HEK293 (cell line): ENCODE data around the gene SH3RF3.

Experiments
- CTCF ChIA-PET: fragments of 350-600 bp; formaldehyde crosslinking; extraction: SDS; loops from one replicate; lab custom pipeline; 2021; ENCODE audit warnings: antibody characterized with exemption; lab: Yijun Ruan, JAX
- POLR2A ChIA-PET: fragments of 300-600 bp; formaldehyde crosslinking; extraction: SDS; loops from one replicate; lab custom pipeline; 2020; ENCODE audit warnings: antibody characterized with exemption, inconsistent platforms; lab: Yijun Ruan, JAX
- H3K27ac ChIP-seq: fragments of 200-500 bp; sonication (Bioruptor generic); 2 replicates; pipeline ENCODE4 v1.5.1; 2014; ENCODE audit warnings: low read depth, low read length, control low read depth, inconsistent platforms; ENCODE audit errors: extremely low read depth
- H3K36me3 ChIP-seq, 2 experiments: fragments of 200-500 bp in 1 of 2; sonication (Bioruptor generic) in 1 of 2; 1 replicate in 1 of 2; 2 replicates in 1 of 2; pipeline ENCODE4 v1.5.1; 2014 to 2017; ENCODE audit warnings: inconsistent platforms in 2 of 2, low read length in 2 of 2; ENCODE audit not compliant: control insufficient read depth in 2 of 2, insufficient read depth in 1 of 2
- H3K4me1 ChIP-seq: fragments of 200-500 bp; sonication (Bioruptor generic); 2 replicates; pipeline ENCODE4 v1.5.1; 2014; ENCODE audit warnings: mild to moderate bottlenecking, low read length, inconsistent platforms; ENCODE audit not compliant: control insufficient read depth, insufficient read depth
- H3K4me3 ChIP-seq: 2 replicates; pipeline ENCODE4 v1.5.1; 2011; ENCODE audit warnings: low read depth, mild to moderate bottlenecking, control low read depth, low read length, moderate library complexity
- H3K9me3 ChIP-seq: fragments of 200-500 bp; sonication (Bioruptor generic); 2 replicates; pipeline ENCODE4 v1.5.1; 2014; ENCODE audit warnings: low read depth, low read length, inconsistent platforms; ENCODE audit not compliant: control insufficient read depth, insufficient read depth
- ELK4 ChIP-seq: IDR thresholded peaks from 2 replicates; pipeline ENCODE4 v1.6.1; 2011; ENCODE audit warnings: mild to moderate bottlenecking, low read depth, low read length, borderline replicate concordance
- GFI1B ChIP-seq: fragments of 450-650 bp; formaldehyde crosslinking; IDR thresholded peaks from 2 replicates; pipeline ENCODE4 v1.5.1; 2016; ENCODE audit warnings: missing biosample characterization, missing genetic modification characterization
- TSHZ1 ChIP-seq: fragments of 450-650 bp; formaldehyde crosslinking; IDR thresholded peaks from 2 replicates; pipeline ENCODE4 v1.5.1; 2016; ENCODE audit warnings: missing biosample characterization, missing genetic modification characterization, borderline replicate concordance
- ZNF121 ChIP-seq: fragments of 450-650 bp; formaldehyde crosslinking; IDR thresholded peaks from 2 replicates; pipeline ENCODE4 v1.5.1; 2016; ENCODE audit warnings: missing biosample characterization, missing genetic modification characterization
- ZNF133 ChIP-seq: fragments of 450-650 bp; formaldehyde crosslinking; IDR thresholded peaks from 2 replicates; pipeline ENCODE4 v1.5.1; 2016; ENCODE audit warnings: missing biosample characterization, missing genetic modification characterization
- ZNF266 ChIP-seq: fragments of 450-650 bp; formaldehyde crosslinking; IDR thresholded peaks from 2 replicates; pipeline ENCODE4 v1.5.1; 2016; ENCODE audit warnings: missing biosample characterization, missing genetic modification characterization, low read depth
- ZNF324 ChIP-seq: fragments of 450-650 bp; formaldehyde crosslinking; IDR thresholded peaks from 2 replicates; pipeline ENCODE4 v1.5.1; 2016; ENCODE audit warnings: missing biosample characterization, missing genetic modification characterization
- ZNF335 ChIP-seq: fragments of 450-650 bp; formaldehyde crosslinking; conservative IDR thresholded peaks from 2 replicates; pipeline ENCODE4 v1.5.1; 2016; ENCODE audit warnings: missing biosample characterization, missing genetic modification characterization
- ZNF514 ChIP-seq: fragments of 450-650 bp; formaldehyde crosslinking; IDR thresholded peaks from 2 replicates; pipeline ENCODE4 v1.5.1; 2016; ENCODE audit warnings: missing biosample characterization, missing genetic modification characterization
- ZNF670 ChIP-seq: fragments of 450-650 bp; formaldehyde crosslinking; IDR thresholded peaks from 2 replicates; pipeline ENCODE4 v1.5.1; 2016; ENCODE audit warnings: missing biosample characterization, missing genetic modification characterization, low read depth
- ZNF701 ChIP-seq: fragments of 450-650 bp; formaldehyde crosslinking; IDR thresholded peaks from 2 replicates; pipeline ENCODE4 v1.5.1; 2016; ENCODE audit warnings: missing biosample characterization, missing genetic modification characterization
- ZXDB ChIP-seq: fragments of 450-650 bp; formaldehyde crosslinking; IDR thresholded peaks from 2 replicates; pipeline ENCODE4 v1.5.1; 2016; ENCODE audit warnings: missing biosample characterization, missing genetic modification characterization
- TF ChIP-seq, protein P1 (sequence below): fragments of 450-650 bp; formaldehyde crosslinking; IDR thresholded peaks from 2 replicates; pipeline ENCODE4 v1.5.1; 2016; ENCODE audit warnings: missing biosample characterization, missing genetic modification characterization
- TF ChIP-seq, protein P2 (sequence below): fragments of 450-650 bp; formaldehyde crosslinking; conservative IDR thresholded peaks from 2 replicates; pipeline ENCODE4 v1.5.1; 2016; ENCODE audit warnings: low read depth, missing biosample characterization, missing genetic modification characterization

The SH3RF3 gene

GRCh38 chr2:109079590-109079989 lies 49.4 kb upstream of the SH3RF3 start:
- H3K9me3 ChIP-seq, result no peaks in the 10 kb centered on the region
- TF ChIP-seq ZNF701 (no peak), ZNF133 (tag by site-specific recombination) (no peak), ZXDB (no peak), ZNF324 (tag by site-specific recombination) (no peak), ZNF335 (tag by site-specific recombination) (no peak), ZNF670 (tag by site-specific recombination) (no peak), ZNF514 (tag by site-specific recombination) (no peak), TSHZ1 (tag by site-specific recombination) (no peak), ZNF121 (no peak), ZNF266 (tag by site-specific recombination) (no peak), GFI1B (tag by site-specific recombination) (no peak), ELK4 (no peak)
- TF ChIP-seq, protein P1, sequence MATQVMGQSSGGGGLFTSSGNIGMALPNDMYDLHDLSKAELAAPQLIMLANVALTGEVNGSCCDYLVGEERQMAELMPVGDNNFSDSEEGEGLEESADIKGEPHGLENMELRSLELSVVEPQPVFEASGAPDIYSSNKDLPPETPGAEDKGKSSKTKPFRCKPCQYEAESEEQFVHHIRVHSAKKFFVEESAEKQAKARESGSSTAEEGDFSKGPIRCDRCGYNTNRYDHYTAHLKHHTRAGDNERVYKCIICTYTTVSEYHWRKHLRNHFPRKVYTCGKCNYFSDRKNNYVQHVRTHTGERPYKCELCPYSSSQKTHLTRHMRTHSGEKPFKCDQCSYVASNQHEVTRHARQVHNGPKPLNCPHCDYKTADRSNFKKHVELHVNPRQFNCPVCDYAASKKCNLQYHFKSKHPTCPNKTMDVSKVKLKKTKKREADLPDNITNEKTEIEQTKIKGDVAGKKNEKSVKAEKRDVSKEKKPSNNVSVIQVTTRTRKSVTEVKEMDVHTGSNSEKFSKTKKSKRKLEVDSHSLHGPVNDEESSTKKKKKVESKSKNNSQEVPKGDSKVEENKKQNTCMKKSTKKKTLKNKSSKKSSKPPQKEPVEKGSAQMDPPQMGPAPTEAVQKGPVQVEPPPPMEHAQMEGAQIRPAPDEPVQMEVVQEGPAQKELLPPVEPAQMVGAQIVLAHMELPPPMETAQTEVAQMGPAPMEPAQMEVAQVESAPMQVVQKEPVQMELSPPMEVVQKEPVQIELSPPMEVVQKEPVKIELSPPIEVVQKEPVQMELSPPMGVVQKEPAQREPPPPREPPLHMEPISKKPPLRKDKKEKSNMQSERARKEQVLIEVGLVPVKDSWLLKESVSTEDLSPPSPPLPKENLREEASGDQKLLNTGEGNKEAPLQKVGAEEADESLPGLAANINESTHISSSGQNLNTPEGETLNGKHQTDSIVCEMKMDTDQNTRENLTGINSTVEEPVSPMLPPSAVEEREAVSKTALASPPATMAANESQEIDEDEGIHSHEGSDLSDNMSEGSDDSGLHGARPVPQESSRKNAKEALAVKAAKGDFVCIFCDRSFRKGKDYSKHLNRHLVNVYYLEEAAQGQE (tag by site-specific recombination), result no peak
- TF ChIP-seq, protein P2, sequence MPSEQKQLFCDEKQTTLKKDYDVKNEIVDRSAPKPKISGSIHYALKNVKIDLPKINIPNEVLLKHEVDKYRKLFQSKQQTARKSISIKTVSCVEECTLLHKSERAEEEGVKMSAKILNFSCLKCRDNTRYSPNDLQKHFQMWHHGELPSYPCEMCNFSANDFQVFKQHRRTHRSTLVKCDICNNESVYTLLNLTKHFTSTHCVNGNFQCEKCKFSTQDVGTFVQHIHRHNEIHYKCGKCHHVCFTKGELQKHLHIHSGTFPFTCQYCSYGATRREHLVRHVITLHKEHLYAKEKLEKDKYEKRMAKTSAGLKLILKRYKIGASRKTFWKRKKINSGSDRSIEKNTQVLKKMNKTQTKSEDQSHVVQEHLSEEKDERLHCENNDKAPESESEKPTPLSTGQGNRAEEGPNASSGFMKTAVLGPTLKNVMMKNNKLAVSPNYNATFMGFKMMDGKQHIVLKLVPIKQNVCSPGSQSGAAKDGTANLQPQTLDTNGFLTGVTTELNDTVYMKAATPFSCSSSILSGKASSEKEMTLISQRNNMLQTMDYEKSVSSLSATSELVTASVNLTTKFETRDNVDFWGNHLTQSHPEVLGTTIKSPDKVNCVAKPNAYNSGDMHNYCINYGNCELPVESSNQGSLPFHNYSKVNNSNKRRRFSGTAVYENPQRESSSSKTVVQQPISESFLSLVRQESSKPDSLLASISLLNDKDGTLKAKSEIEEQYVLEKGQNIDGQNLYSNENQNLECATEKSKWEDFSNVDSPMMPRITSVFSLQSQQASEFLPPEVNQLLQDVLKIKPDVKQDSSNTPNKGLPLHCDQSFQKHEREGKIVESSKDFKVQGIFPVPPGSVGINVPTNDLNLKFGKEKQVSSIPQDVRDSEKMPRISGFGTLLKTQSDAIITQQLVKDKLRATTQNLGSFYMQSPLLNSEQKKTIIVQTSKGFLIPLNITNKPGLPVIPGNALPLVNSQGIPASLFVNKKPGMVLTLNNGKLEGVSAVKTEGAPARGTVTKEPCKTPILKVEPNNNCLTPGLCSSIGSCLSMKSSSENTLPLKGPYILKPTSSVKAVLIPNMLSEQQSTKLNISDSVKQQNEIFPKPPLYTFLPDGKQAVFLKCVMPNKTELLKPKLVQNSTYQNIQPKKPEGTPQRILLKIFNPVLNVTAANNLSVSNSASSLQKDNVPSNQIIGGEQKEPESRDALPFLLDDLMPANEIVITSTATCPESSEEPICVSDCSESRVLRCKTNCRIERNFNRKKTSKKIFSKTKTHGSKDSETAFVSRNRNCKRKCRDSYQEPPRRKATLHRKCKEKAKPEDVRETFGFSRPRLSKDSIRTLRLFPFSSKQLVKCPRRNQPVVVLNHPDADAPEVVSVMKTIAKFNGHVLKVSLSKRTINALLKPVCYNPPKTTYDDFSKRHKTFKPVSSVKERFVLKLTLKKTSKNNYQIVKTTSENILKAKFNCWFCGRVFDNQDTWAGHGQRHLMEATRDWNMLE (tag by site-specific recombination), result no peak
- H3K4me3 ChIP-seq, result no peak overlapping the region
- H3K27ac ChIP-seq, result no peak overlapping the region
- H3K36me3 ChIP-seq, result no peaks in the 10 kb centered on the region
- H3K4me1 ChIP-seq, result no peaks in the 10 kb centered on the region
- ChIA-PET CTCF (interaction anchor here (0.6 kb wide), 1 partner anchor 8 kb away, joined by 3 read pairs; no protein-coding TSS in a partner anchor), POLR2A (no interaction called here)
